Measurements from ENCODE around the gene HOXD11. TPM values are rescaled to one million over a fixed set of nuclear protein-coding genes. Genes with fewer than 3 reads are reported as not detected.

Gene HOXD11
- total and polyA plus RNA-seq, 2 of the 13 experiments (the other 11 are each of a cell fraction or from before 2014, with no cell fraction given) = not detected

DNA sequence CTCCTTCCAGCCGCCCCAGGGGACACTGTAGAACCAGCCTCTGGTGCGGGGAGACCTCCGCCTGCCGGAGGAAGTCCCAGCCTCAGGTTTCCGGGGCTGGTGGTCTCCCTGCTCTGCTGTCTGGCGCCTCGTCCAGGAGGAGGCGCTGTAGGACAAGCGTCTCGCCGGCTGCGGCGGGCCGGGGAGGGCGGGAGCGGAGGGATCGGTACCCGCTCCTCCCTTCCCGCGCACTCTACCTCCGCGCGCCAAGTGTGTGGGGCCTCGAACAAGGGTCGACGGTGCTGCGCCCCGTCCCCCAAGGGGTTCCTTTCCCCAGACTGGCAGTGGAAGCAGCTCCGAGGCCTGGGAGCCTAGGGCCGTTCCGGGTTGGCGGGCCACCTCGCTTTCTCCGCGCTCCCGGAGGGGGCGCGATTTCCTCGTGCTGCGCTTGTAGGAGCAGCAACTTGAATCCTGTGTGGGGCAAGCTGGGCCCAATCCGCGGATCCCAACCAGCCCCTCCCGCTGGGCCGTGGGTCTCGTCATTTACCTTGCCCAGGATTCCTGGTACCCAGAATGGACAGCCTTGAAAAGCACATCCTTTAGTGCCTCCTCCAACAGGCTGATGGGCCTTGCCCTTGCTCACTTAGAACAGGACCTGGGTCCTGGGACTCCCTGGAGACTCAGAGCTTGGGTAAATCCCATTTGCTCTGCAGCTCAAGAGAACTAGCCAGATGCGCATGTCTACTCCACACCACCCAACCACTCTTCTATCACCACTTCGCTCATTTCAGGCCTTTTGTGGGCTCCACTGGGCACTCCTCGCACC lies 33.6 kb downstream of the HOXD11 start (continued):
- TF ChIP-seq MED1 (CRISPR knock-in tag; IDR thresholded peaks at IDR 0.05) (0 out of 2 replicates have a peak, but pooled peaks have one; percentile 14), FOXP4 (CRISPR knock-in tag; IDR thresholded peaks at IDR 0.05) (no peak), ARNT2 (CRISPR knock-in tag; IDR thresholded peaks at IDR 0.05; ENCODE audit: low read depth) (peak; percentile 83; the same call in 1 of the 2 replicates), ZBTB1 (CRISPR knock-in tag; IDR thresholded peaks at IDR 0.05; ENCODE audit: borderline replicate concordance) (no peak), THRA (CRISPR knock-in tag; IDR thresholded peaks at IDR 0.05; ENCODE audit: borderline replicate concordance) (peak; percentile 79), KLF12 (CRISPR knock-in tag; IDR thresholded peaks at IDR 0.05; ENCODE audit: borderline replicate concordance) (no peak), HOXA3 (CRISPR knock-in tag; IDR thresholded peaks at IDR 0.05) (peak; percentile 57; the same call in 1 of the 2 replicates), CAMTA2 (CRISPR knock-in tag; IDR thresholded peaks at IDR 0.05; ENCODE audit: borderline replicate concordance) (no peak), PTBP1 (IDR thresholded peaks at IDR 0.05; ENCODE audit: low read depth, low read length, poor library complexity, severe bottlenecking) (peak; percentile 77), ZNF549 (CRISPR knock-in tag; IDR thresholded peaks at IDR 0.05) (no peak), HNRNPL (IDR thresholded peaks at IDR 0.05; ENCODE audit: low read depth, low read length) (no peak), SNAPC5 (CRISPR knock-in tag; IDR thresholded peaks at IDR 0.05; ENCODE audit: borderline replicate concordance) (no peak), ZNF607 (CRISPR knock-in tag; IDR thresholded peaks at IDR 0.05; ENCODE audit: borderline replicate concordance) (peak; percentile 62; the same call in 1 of the 2 replicates), ATRX (CRISPR knock-in tag; IDR thresholded peaks at IDR 0.05; ENCODE audit: borderline replicate concordance) (no peak), ZBTB49 (CRISPR knock-in tag; IDR thresholded peaks at IDR 0.05; ENCODE audit: borderline replicate concordance) (no peak), TCF7 (IDR thresholded peaks at IDR 0.05; ENCODE audit: low read depth) (no peak), ZNF180 (CRISPR knock-in tag; IDR thresholded peaks at IDR 0.05; ENCODE audit: borderline replicate concordance, low read depth) (no peak), HNF4A (CRISPR knock-in tag; IDR thresholded peaks at IDR 0.05) (no peak)
- TF ChIP-seq, protein P1, sequence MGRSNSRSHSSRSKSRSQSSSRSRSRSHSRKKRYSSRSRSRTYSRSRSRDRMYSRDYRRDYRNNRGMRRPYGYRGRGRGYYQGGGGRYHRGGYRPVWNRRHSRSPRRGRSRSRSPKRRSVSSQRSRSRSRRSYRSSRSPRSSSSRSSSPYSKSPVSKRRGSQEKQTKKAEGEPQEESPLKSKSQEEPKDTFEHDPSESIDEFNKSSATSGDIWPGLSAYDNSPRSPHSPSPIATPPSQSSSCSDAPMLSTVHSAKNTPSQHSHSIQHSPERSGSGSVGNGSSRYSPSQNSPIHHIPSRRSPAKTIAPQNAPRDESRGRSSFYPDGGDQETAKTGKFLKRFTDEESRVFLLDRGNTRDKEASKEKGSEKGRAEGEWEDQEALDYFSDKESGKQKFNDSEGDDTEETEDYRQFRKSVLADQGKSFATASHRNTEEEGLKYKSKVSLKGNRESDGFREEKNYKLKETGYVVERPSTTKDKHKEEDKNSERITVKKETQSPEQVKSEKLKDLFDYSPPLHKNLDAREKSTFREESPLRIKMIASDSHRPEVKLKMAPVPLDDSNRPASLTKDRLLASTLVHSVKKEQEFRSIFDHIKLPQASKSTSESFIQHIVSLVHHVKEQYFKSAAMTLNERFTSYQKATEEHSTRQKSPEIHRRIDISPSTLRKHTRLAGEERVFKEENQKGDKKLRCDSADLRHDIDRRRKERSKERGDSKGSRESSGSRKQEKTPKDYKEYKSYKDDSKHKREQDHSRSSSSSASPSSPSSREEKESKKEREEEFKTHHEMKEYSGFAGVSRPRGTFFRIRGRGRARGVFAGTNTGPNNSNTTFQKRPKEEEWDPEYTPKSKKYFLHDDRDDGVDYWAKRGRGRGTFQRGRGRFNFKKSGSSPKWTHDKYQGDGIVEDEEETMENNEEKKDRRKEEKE (IDR thresholded peaks at IDR 0.05) = no peak
